GM19043 (cell line): ENCODE data around the gene GJC1.

Experiments used
- ATAC-seq: cut with Tn5 transposase; IDR thresholded peaks from one replicate; pipeline ENCODE4 v1.9.1; 2021; ENCODE audit warnings: low read depth; ENCODE audit not compliant: unreplicated experiment

The GJC1 gene

GRCh38 chr17:44779211-44780025, 50.7 kb downstream of the GJC1 start:
- ATAC-seq = no peak

GRCh38 chr17:44778656-44779210, 51.4 kb downstream of the GJC1 start:
- no peak for ATAC-seq

GRCh38 chr17:44777394-44778348, 52.4 kb downstream of the GJC1 start:
- ATAC-seq = no peak

GRCh38 chr17:44776628-44777393, 53.3 kb downstream of the GJC1 start:
- no peak for ATAC-seq

- no peak for ATAC-seq
These were observed 54.1 kb downstream of the GJC1 start for GRCh38 chr17:44775838-44776621.

GRCh38 chr17:44775136-44775837, 54.8 kb downstream of the GJC1 start:
- peak; percentile 92 for ATAC-seq

- ATAC-seq = no peak
These were observed 55.6 kb downstream of the GJC1 start for GRCh38 chr17:44774271-44775135.

- no peak for ATAC-seq
These were observed 56.9 kb downstream of the GJC1 start for GRCh38 chr17:44773140-44773539.

- no peak for ATAC-seq
These were observed 57.6 kb downstream of the GJC1 start for GRCh38 chr17:44772308-44773045.

GRCh38 chr17:44770166-44770925, 59.7 kb downstream of the GJC1 start:
- ATAC-seq = no peak

GRCh38 chr17:44769647-44770084, 60.4 kb downstream of the GJC1 start:
- no peak for ATAC-seq

- ATAC-seq = no peak
These were observed 60.9 kb downstream of the GJC1 start for GRCh38 chr17:44769230-44769629.

- no peak for ATAC-seq
These were observed 61.5 kb downstream of the GJC1 start for GRCh38 chr17:44768505-44769142.

- ATAC-seq = no peak
These were observed 62.6 kb downstream of the GJC1 start for GRCh38 chr17:44767493-44767892.

GRCh38 chr17:44766409-44767038, 63.6 kb downstream of the GJC1 start:
- ATAC-seq = no peak

GRCh38 chr17:44765965-44766364, 64.1 kb downstream of the GJC1 start:
- ATAC-seq = no peak
